IPS-15b (cell line): ENCODE measurements around the gene RPP25.

Experiments used
- H3K27me3 ChIP-seq: one replicate; pipeline ENCODE4 v1.6.1; 2013; ENCODE audit warnings: low read length; ENCODE audit not compliant: control insufficient read depth, insufficient read depth
- H3K36me3 ChIP-seq: one replicate; pipeline ENCODE4 v1.6.1; 2013; ENCODE audit warnings: low read length; ENCODE audit not compliant: control insufficient read depth, insufficient read depth
- H3K4me1 ChIP-seq: one replicate; pipeline ENCODE4 v1.6.1; 2013; ENCODE audit warnings: mild to moderate bottlenecking, low read length; ENCODE audit not compliant: control insufficient read depth, insufficient read depth
- H3K4me3 ChIP-seq: one replicate; pipeline ENCODE4 v1.5.1; 2013; ENCODE audit warnings: low read depth, low read length
- H3K9ac ChIP-seq: one replicate; pipeline ENCODE4 v1.6.1; 2013; ENCODE audit warnings: low read depth, mild to moderate bottlenecking, low read length
- H3K9me3 ChIP-seq: one replicate; pipeline ENCODE4 v1.6.1; 2013; ENCODE audit warnings: mild to moderate bottlenecking, low read length; ENCODE audit not compliant: control insufficient read depth, insufficient read depth

The RPP25 gene

DNA sequence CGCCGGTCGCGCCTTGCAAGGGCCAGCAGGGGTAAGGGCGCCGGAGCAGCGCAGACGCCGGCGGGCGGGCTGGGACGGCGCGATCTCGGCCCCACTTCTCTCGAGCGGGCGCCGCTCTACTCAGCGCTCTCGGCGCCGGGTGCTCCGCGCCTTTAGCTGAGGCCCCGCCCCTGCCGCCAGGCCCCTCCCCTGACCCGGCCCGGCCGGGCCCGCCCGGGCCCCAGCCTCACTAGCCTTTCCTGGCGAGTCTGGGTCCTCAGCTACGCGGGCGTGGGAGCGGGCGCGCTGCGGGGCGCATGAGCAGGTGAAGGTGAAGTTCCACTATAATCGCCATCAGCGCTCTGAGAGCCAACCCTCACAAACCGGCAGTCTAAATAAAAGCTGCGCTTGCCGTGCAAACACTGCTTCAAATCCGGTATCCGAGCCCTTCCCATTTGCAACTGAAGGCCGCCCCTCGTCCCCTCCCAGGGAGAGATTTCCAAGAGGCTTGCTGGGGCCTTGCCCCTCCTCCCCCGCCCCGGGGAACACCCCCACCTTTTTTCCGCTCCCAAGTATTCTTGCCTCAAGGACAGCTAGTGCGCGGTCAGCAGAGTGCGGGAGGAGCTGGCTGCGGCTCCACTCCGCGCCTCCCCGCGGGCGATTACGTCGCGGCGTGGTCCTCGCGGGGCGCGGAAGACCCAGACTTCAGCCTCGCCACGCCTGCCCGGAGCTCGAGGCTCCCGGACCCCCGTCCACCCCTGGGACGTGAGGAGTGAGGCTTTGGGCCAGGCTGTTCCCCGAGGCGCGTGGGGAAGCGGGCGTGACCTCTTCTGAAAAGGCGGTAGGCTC lies at the start of gene RPP25:
Gene RPP25 (minus strand): TSS at position 125 of the 828 bp plus-strand sequence. CDS start 189 bp downstream, outside the sequence.
- H3K27me3 ChIP-seq, result peaks cover 25% of the 10 kb centered on the region
- peak within 1 kb of the TSS; percentile 85 for H3K9ac ChIP-seq
- H3K4me3 ChIP-seq, result peak within 1 kb of the TSS; percentile 91
- H3K36me3 ChIP-seq, result peaks cover 3% of the 10 kb centered on the region
- H3K9me3 ChIP-seq, result no peaks in the 10 kb centered on the region
- no peaks in the 10 kb centered on the region for H3K4me1 ChIP-seq

DNA sequence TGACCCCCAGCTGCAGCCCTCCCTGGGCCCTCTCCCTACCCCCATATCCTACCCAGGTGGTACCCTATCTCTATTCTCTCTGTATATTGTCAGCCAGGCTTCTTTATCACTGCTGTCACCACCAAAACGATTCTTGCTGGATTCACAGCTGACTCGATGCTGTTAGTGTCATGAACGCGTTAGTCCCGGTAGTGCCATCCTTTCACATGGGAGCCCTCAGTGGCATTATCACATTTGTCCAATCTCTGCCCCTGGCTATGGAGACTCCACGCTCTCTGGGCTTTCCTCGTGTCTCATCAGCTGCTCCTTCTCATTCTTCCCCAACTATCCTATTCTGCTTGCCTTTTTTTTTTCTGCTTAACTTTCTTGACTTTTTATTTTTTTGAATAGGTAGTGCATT lies 45.8 kb upstream of the RPP25 start:
- Histone ChIP-seq H3K27me3 (no peaks in the 10 kb centered on the region), H3K4me3 (no peak overlapping the region), H3K4me1 (no peaks in the 10 kb centered on the region), H3K9ac (no peak overlapping the region), H3K9me3 (no peaks in the 10 kb centered on the region), H3K36me3 (peaks cover 6% of the 10 kb centered on the region)

DNA sequence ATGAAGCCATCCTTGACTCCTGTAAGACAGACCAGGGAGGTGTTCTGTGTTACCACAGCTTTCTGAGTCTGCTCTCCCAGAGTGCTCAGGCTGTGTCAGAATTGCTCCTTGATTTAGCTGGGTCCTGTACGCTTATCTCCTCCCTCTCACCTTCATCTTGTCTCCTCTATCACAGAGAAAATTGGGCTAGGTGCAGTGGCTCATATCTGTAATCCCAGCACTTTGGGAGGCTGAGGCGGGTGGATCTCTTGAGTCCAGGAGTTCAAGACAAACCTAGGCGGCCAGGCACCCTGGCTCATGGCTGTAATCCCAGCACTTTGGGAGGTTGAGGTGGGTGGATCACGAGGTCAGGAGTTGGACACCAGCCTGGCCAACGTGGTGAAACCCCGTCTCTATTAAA lies 44.7 kb upstream of the RPP25 start:
- no peaks in the 10 kb centered on the region for H3K9me3 ChIP-seq
- H3K4me3 ChIP-seq, result no peak overlapping the region
- H3K27me3 ChIP-seq, result peaks cover 3% of the 10 kb centered on the region
- H3K9ac ChIP-seq, result no peak overlapping the region
- peaks cover 7% of the 10 kb centered on the region for H3K4me1 ChIP-seq
- H3K36me3 ChIP-seq, result peaks cover 6% of the 10 kb centered on the region

DNA sequence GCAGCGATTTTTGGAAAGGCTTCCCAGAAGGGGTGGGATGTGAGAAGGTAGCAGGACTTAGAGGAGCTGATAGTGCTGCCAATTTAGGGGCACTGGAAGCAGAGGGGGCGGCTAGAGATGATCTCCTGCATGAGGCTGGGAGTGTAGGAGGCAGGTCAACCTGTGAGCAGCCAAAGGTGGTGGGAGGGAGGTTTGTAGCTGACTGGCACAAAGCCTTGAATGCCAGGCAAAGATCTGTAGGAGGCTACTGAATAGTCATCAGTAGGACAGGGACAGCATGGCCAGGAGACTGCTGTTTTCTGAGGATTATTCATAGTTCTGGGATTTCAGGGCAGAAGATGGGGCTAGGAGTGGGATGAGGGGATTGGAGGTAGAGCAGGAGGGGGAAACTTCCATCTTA lies 41.0 kb upstream of the RPP25 start:
- Histone ChIP-seq H3K9ac (no peak overlapping the region), H3K27me3 (peaks cover 7% of the 10 kb centered on the region), H3K36me3 (peaks cover 6% of the 10 kb centered on the region), H3K4me1 (peaks cover 7% of the 10 kb centered on the region), H3K9me3 (no peaks in the 10 kb centered on the region), H3K4me3 (no peak overlapping the region)

DNA sequence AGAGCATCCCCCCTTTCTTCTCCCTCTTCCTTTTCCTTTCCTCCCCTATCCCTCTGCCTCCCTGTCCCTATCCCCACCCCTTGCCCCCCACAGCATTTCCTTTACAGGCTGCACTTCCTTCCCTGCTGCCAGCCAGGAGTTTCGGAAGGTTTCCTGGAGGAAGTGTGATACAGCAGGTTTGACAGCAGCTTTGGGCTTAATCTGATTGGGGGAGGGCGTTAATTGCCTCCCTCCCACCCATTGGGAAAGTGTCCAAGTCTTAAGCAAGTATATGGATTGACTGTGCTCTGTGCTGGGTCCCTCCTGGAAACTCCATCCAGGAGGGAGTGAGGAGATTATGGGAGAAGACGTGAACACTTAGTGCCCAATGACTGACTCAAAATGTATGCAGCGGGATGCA lies 40.6 kb upstream of the RPP25 start:
- H3K9me3 ChIP-seq, result no peaks in the 10 kb centered on the region
- peaks cover 6% of the 10 kb centered on the region for H3K36me3 ChIP-seq
- H3K27me3 ChIP-seq, result peaks cover 7% of the 10 kb centered on the region
- peak overlapping the region; percentile 82 for H3K4me3 ChIP-seq
- no peak overlapping the region for H3K9ac ChIP-seq
- H3K4me1 ChIP-seq, result peaks cover 7% of the 10 kb centered on the region

GRCh38 chr15:74995779-74996765 lies 39.5 kb upstream of the RPP25 start:
- Histone ChIP-seq H3K9ac (peak overlapping the region; percentile 61), H3K9me3 (no peaks in the 10 kb centered on the region), H3K36me3 (peaks cover 6% of the 10 kb centered on the region), H3K27me3 (peaks cover 9% of the 10 kb centered on the region), H3K4me1 (peaks cover 7% of the 10 kb centered on the region), H3K4me3 (peak overlapping the region; percentile 82)

DNA sequence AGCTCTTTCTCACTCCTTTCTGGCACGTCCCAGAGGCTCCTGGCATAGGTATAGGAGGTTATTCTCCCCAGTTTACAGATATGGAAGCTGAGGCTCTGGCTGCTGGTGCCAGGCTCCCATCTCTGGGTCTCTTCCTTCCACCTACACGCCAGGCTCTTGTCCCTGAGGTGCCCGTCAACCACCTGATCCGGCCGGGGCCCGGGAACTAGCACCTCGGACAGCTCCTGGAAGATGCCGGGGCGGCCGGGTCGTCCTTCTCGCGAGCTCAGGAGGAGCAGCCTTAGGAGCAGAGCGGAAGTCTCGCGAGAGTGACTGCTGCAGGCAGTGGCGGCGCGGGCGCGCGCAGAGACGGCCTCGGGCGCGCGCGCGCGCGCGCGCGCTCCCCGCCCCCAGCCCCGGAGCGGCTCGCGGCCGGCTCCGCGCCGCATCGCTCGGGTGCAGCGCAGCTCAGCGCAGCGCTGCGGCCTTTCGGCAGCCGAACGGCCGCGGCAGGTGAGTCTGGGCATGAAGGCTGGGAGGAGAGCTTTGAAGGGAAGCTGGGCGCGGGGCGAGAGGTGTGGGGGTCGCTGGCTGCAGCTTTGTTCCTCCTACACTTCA lies 38.7 kb upstream of the RPP25 start, which contains the start of gene SCAMP5:
Gene SCAMP5 (plus strand): TSS at position 382 of the 597 bp plus-strand sequence. CDS start 16,277 bp downstream, outside the sequence.
- Histone ChIP-seq H3K9ac (peak within 1 kb of the TSS; percentile 61), H3K4me1 (peaks cover 7% of the 10 kb centered on the region), H3K27me3 (peaks cover 9% of the 10 kb centered on the region), H3K9me3 (no peaks in the 10 kb centered on the region), H3K4me3 (peak within 1 kb of the TSS; percentile 82), H3K36me3 (peaks cover 6% of the 10 kb centered on the region)

GRCh38 chr15:74994685-74995084 lies 38.1 kb upstream of the RPP25 start:
- Histone ChIP-seq H3K9me3 (no peaks in the 10 kb centered on the region), H3K9ac (peak overlapping the region; percentile 49), H3K36me3 (peaks cover 6% of the 10 kb centered on the region), H3K4me3 (peak overlapping the region; percentile 48), H3K27me3 (peaks cover 9% of the 10 kb centered on the region), H3K4me1 (peaks cover 7% of the 10 kb centered on the region)

GRCh38 chr15:74994236-74994635 lies 37.7 kb upstream of the RPP25 start:
- no peak overlapping the region for H3K9ac ChIP-seq
- peaks cover 6% of the 10 kb centered on the region for H3K36me3 ChIP-seq
- H3K9me3 ChIP-seq, result no peaks in the 10 kb centered on the region
- H3K27me3 ChIP-seq, result peaks cover 9% of the 10 kb centered on the region
- H3K4me1 ChIP-seq, result peaks cover 7% of the 10 kb centered on the region
- no peak overlapping the region for H3K4me3 ChIP-seq

- no peak overlapping the region for H3K4me3 ChIP-seq
- peaks cover 7% of the 10 kb centered on the region for H3K4me1 ChIP-seq
- H3K36me3 ChIP-seq, result no peaks in the 10 kb centered on the region
- H3K27me3 ChIP-seq, result peaks cover 9% of the 10 kb centered on the region
- no peak overlapping the region for H3K9ac ChIP-seq
- no peaks in the 10 kb centered on the region for H3K9me3 ChIP-seq
Observed at GRCh38 chr15:74992619-74993018, 36.0 kb upstream of the RPP25 start.

GRCh38 chr15:74989527-74989926 lies 33.0 kb upstream of the RPP25 start:
- H3K36me3 ChIP-seq, result no peaks in the 10 kb centered on the region
- no peak overlapping the region for H3K9ac ChIP-seq
- H3K4me3 ChIP-seq, result no peak overlapping the region
- no peaks in the 10 kb centered on the region for H3K4me1 ChIP-seq
- H3K27me3 ChIP-seq, result peaks cover 2% of the 10 kb centered on the region
- no peaks in the 10 kb centered on the region for H3K9me3 ChIP-seq
